Tibial artery (tissue), 4 donors: ENCODE data around the gene ZG16.
A peak's percentile ranks its signal among the peaks of the same experiment; 100 is the strongest.
"Not testable (repeated sequence)": the region's sequence is repeated elsewhere in the genome, so short reads cannot be mapped to it uniquely, and the experiment has no call there.

ENCODE experiments used
- DNase-seq, 2 donors: peaks; one replicate each; pipeline ENCODE4 v3.0.0-alpha.2; 2019
- H3K27ac ChIP-seq, 2 donors: fragments of 200-600 bp; sonication (generic) in 1 of 2; 1 replicate in 1 of 2; 2 replicates in 1 of 2; pipeline ENCODE4 v1.5.1; 2018 to 2019; ENCODE audit warnings: mild to moderate bottlenecking in 1 of 2
- H3K27me3 ChIP-seq, 2 donors: fragments of 200-600 bp; sonication (generic) in 1 of 2; one replicate each; pipeline versions ENCODE4 v1.5.1 to v1.6.0; 2016 to 2019
- H3K36me3 ChIP-seq, 3 donors: fragments of 200-600 bp; sonication (generic) in 2 of 3; one replicate each; pipeline ENCODE4 v1.5.1; 2016 to 2019; ENCODE audit warnings: mild to moderate bottlenecking in 2 of 3
- H3K4me1 ChIP-seq, 4 donors: fragments of 200-600 bp; sonication (generic) in 2 of 4; 1 replicate in 3 of 4; 2 replicates in 1 of 4; pipeline ENCODE4 v1.5.1; 2016 to 2019
- H3K4me3 ChIP-seq, 2 donors: fragments of 200-600 bp; sonication (generic) in 1 of 2; 1 replicate in 1 of 2; 2 replicates in 1 of 2; pipeline ENCODE4 v1.5.1; 2018 to 2019; ENCODE audit warnings: mild to moderate bottlenecking in 2 of 2
- H3K9me3 ChIP-seq, 3 donors: fragments of 200-600 bp; sonication (generic) in 1 of 3; one replicate each; pipeline ENCODE4 v1.5.1; 2016 to 2019
- CTCF ChIP-seq, 2 experiments: fragments of 200-600 bp in 1 of 2; fragments of 450-650 bp in 1 of 2; IDR thresholded peaks; one replicate each; pipeline ENCODE4 v1.5.1; 2017 to 2019; ENCODE audit warnings: antibody characterized with exemption in 2 of 2, mild to moderate bottlenecking in 1 of 2, moderate library complexity in 1 of 2
- intact Hi-C: fragments of 100-400 bp; cut with DNase I; formaldehyde crosslinking; loops from one replicate; pipeline ENCODE4 v1.15.0; 2023; ENCODE audit warnings: low total_unique reads

ZG16 gene

DNA sequence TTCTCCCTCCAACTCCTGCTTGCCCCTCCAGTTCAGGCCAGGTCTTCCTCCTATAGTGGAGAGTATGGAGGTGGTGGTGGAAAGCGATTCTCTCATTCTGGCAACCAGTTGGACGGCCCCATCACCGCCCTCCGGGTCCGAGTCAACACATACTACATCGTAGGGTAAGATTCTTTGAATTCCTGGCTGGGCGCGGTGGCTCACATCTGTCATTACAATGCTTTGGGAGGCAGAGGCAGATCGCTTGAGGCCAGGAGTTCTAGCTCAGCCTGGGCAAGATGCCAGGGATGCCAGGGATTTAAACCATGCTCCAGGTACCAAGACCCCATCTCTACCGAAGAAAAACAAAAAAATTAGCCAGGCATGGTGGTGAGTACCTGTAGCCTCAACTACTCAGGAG is 1.4 kb downstream of the ZG16 start:
- Histone ChIP-seq H3K4me1 (no peaks in the 10 kb centered on the region), H3K27me3 (peaks cover 0 to 22% of the 10 kb centered on the region in 2 donors), H3K4me3 (no peak overlapping the region), H3K9me3 (no peaks in the 10 kb centered on the region), H3K27ac (no peak overlapping the region), H3K36me3 (no peaks in the 10 kb centered on the region)
- no peak for TF ChIP-seq CTCF (IDR thresholded peaks at IDR 0.05)
- DNase-seq: no peak
- intact Hi-C loops: no loop called here

- H3K27ac ChIP-seq, H3K4me3 ChIP-seq, H3K36me3 ChIP-seq, intact Hi-C loops, H3K9me3 ChIP-seq, DNase-seq, H3K4me1 ChIP-seq: not testable (repeated sequence)
- peaks cover 0 to 21% of the 10 kb centered on the region in 2 donors for H3K27me3 ChIP-seq
Observed at GRCh38 chr16:29783094-29783953, 5.3 kb downstream of the ZG16 start.

DNA sequence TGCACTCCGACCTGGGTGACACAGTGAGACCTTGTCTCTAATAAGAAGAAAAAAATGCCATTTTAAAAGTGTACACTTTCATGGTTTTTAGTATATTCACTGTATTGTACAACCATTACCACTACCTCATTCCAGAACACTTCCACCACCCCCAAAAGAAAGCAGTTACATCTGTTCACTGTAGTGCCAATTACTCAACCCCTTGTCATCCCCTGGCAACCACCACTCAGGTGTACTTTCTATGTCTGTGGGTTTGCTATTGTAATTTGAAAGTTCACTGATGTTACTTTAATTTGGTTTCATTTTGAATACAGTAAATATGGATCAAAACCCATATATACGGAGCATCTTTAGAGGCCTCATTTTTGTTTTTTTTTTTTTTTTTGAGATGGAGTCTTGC is 6.1 kb downstream of the ZG16 start:
- H3K4me1 ChIP-seq: peaks cover 0 to 9% (median 4%) of the 10 kb centered on the region in 4 donors
- peaks cover 0 to 13% of the 10 kb centered on the region in 2 donors for H3K27me3 ChIP-seq
- intact Hi-C loops: no loop called here
- no peaks in the 10 kb centered on the region for H3K9me3 ChIP-seq
- H3K36me3 ChIP-seq: no peaks in the 10 kb centered on the region
- H3K27ac ChIP-seq: no peak overlapping the region
- no peak overlapping the region for H3K4me3 ChIP-seq
- no peak for TF ChIP-seq CTCF (IDR thresholded peaks at IDR 0.05)
- no peak for DNase-seq

- Histone ChIP-seq H3K4me1 (peaks cover 0 to 14% (median 9%) of the 10 kb centered on the region in 4 donors), H3K36me3 (no peaks in the 10 kb centered on the region), H3K4me3 (peak overlapping the region; percentile 14 to 32), H3K9me3 (no peaks in the 10 kb centered on the region), H3K27ac (peak overlapping the region in 1 of 2 donors; percentile 5), H3K27me3 (peaks cover 0 to 7% of the 10 kb centered on the region in 2 donors)
- TF ChIP-seq CTCF (IDR thresholded peaks at IDR 0.05): peak; percentile 70 to 77
- DNase-seq: peak; percentile 49 to 83
- intact Hi-C loops: no loop called here
Observed at GRCh38 chr16:29784901-29785500, 6.9 kb downstream of the ZG16 start.

GRCh38 chr16:29787155-29787554 is 9.1 kb downstream of the ZG16 start:
- H3K4me1 ChIP-seq: peaks cover 0 to 26% (median 22%) of the 10 kb centered on the region in 4 donors
- intact Hi-C loops: not testable (repeated sequence)

DNA sequence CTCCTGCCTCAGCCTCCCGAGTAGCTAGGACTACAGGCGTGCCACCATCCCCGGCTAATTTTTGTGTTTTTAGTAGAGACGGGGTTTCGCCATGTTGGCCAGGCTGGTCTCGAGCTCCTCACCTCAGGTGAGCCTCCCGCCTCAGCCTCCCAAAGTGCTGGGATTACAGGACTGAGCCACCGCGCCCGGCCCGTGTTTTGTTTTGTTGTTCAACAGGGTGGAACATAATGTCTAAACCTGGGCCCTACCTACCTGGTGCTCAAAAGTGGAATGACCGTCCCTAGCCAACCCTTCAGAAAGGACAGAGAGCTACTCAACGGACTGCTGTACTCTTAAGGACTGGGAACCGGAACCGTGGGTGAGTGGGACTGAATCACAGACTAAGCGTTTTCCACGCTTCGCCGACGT is 11.7 kb downstream of the ZG16 start:
- H3K9me3 ChIP-seq: no peaks in the 10 kb centered on the region
- intact Hi-C loops: no loop called here
- no peaks in the 10 kb centered on the region for H3K36me3 ChIP-seq
- no peak for TF ChIP-seq CTCF (IDR thresholded peaks at IDR 0.05)
- peak overlapping the region; percentile 77 to 78 for H3K4me3 ChIP-seq
- H3K27ac ChIP-seq: peak overlapping the region; percentile 87 to 92
- H3K27me3 ChIP-seq: no peaks in the 10 kb centered on the region
- peaks cover 0 to 27% (median 24%) of the 10 kb centered on the region in 4 donors for H3K4me1 ChIP-seq
- peak in 1 of 2 donors; percentile 28 for DNase-seq

More at GRCh38 chr16:29787155-29787554, 9.1 kb downstream of the ZG16 start:
- not testable (repeated sequence) for H3K36me3 ChIP-seq, H3K4me3 ChIP-seq, H3K27ac ChIP-seq, H3K9me3 ChIP-seq, DNase-seq, H3K27me3 ChIP-seq
